Duodenal mucosa (tissue), 2 donors: ENCODE results near the gene OSBPL3.

ENCODE experiments used
- H3K27ac ChIP-seq: one replicate; pipeline ENCODE4 v1.7.0; 2013; ENCODE audit warnings: low read depth, low read length
- H3K27me3 ChIP-seq, 2 donors: one replicate each; pipeline ENCODE4 v1.7.0; 2013; ENCODE audit warnings: low read length in 2 of 2, control low read depth in 1 of 2; ENCODE audit not compliant: insufficient read depth in 2 of 2, control insufficient read depth in 1 of 2
- H3K36me3 ChIP-seq, 2 donors: one replicate each; pipeline ENCODE4 v1.7.0; 2013; ENCODE audit warnings: low read length in 2 of 2, control low read depth in 1 of 2; ENCODE audit not compliant: insufficient read depth in 2 of 2, control insufficient read depth in 1 of 2
- H3K4me1 ChIP-seq, 2 donors: one replicate each; pipeline ENCODE4 v1.7.0; 2013; ENCODE audit warnings: low read length in 2 of 2, control low read depth in 1 of 2; ENCODE audit not compliant: insufficient read depth in 2 of 2, control insufficient read depth in 1 of 2
- H3K4me3 ChIP-seq, 2 donors: one replicate each; pipeline ENCODE4 v1.7.0; 2013; ENCODE audit warnings: low read length in 2 of 2, low read depth in 1 of 2
- H3K9ac ChIP-seq, 2 donors: one replicate each; pipeline ENCODE4 v1.7.0; 2013; ENCODE audit warnings: low read length in 2 of 2, low read depth in 1 of 2
- H3K9me3 ChIP-seq, 2 donors: one replicate each; pipeline ENCODE4 v1.7.0; 2013; ENCODE audit warnings: low read length in 2 of 2, control low read depth in 1 of 2; ENCODE audit not compliant: control insufficient read depth in 1 of 2

OSBPL3 gene

GRCh38 chr7:24862461-24862860, 117.5 kb downstream of the OSBPL3 start:
- H3K27ac ChIP-seq = no peak overlapping the region
- H3K36me3 ChIP-seq = peaks cover 0 to 42% of the 10 kb centered on the region in 2 donors
- H3K9me3 ChIP-seq = no peaks in the 10 kb centered on the region
- no peaks in the 10 kb centered on the region for H3K4me1 ChIP-seq
- no peaks in the 10 kb centered on the region for H3K27me3 ChIP-seq
- no peak overlapping the region for H3K9ac ChIP-seq
- H3K4me3 ChIP-seq = no peak overlapping the region

- Histone ChIP-seq H3K9ac (no peak overlapping the region), H3K27ac (no peak overlapping the region), H3K36me3 (peaks cover 0 to 42% of the 10 kb centered on the region in 2 donors), H3K4me1 (no peaks in the 10 kb centered on the region), H3K9me3 (no peaks in the 10 kb centered on the region), H3K4me3 (no peak overlapping the region), H3K27me3 (no peaks in the 10 kb centered on the region)
These were observed 118.6 kb downstream of the OSBPL3 start for GRCh38 chr7:24861336-24861735.

- H3K9me3 ChIP-seq = no peaks in the 10 kb centered on the region
- H3K36me3 ChIP-seq = peaks cover 0 to 39% of the 10 kb centered on the region in 2 donors
- no peak overlapping the region for H3K27ac ChIP-seq
- H3K9ac ChIP-seq = no peak overlapping the region
- H3K4me1 ChIP-seq = no peaks in the 10 kb centered on the region
- H3K27me3 ChIP-seq = no peaks in the 10 kb centered on the region
- H3K4me3 ChIP-seq = no peak overlapping the region
These were observed 119.4 kb downstream of the OSBPL3 start for GRCh38 chr7:24860611-24861010.

- Histone ChIP-seq H3K9ac (no peak overlapping the region), H3K27me3 (no peaks in the 10 kb centered on the region), H3K27ac (no peak overlapping the region), H3K36me3 (peaks cover 2 to 22% of the 10 kb centered on the region in 2 donors), H3K4me1 (no peaks in the 10 kb centered on the region), H3K4me3 (no peak overlapping the region), H3K9me3 (no peaks in the 10 kb centered on the region)
These were observed 121.6 kb downstream of the OSBPL3 start for GRCh38 chr7:24858108-24858977.

- Histone ChIP-seq H3K9ac (no peak overlapping the region), H3K27me3 (no peaks in the 10 kb centered on the region), H3K27ac (no peak overlapping the region), H3K4me1 (no peaks in the 10 kb centered on the region), H3K4me3 (no peak overlapping the region), H3K9me3 (no peaks in the 10 kb centered on the region), H3K36me3 (peaks cover 2 to 15% of the 10 kb centered on the region in 2 donors)
These were observed 122.4 kb downstream of the OSBPL3 start for GRCh38 chr7:24857623-24858022.

- no peaks in the 10 kb centered on the region for H3K27me3 ChIP-seq
- H3K4me3 ChIP-seq = no peak overlapping the region
- H3K9me3 ChIP-seq = no peaks in the 10 kb centered on the region
- peaks cover 7 to 22% of the 10 kb centered on the region in 2 donors for H3K36me3 ChIP-seq
- no peak overlapping the region for H3K9ac ChIP-seq
- no peak overlapping the region for H3K27ac ChIP-seq
- H3K4me1 ChIP-seq = no peaks in the 10 kb centered on the region
These were observed 125.1 kb downstream of the OSBPL3 start for GRCh38 chr7:24854866-24855265.

GRCh38 chr7:24851786-24852185, 128.2 kb downstream of the OSBPL3 start:
- peaks cover 18 to 40% of the 10 kb centered on the region in 2 donors for H3K36me3 ChIP-seq
- no peak overlapping the region for H3K9ac ChIP-seq
- no peaks in the 10 kb centered on the region for H3K27me3 ChIP-seq
- no peaks in the 10 kb centered on the region for H3K9me3 ChIP-seq
- H3K27ac ChIP-seq = no peak overlapping the region
- H3K4me3 ChIP-seq = no peak overlapping the region
- no peaks in the 10 kb centered on the region for H3K4me1 ChIP-seq

GRCh38 chr7:24848878-24849277, 131.1 kb downstream of the OSBPL3 start:
- no peak overlapping the region for H3K9ac ChIP-seq
- H3K27me3 ChIP-seq = no peaks in the 10 kb centered on the region
- H3K4me1 ChIP-seq = no peaks in the 10 kb centered on the region
- no peaks in the 10 kb centered on the region for H3K9me3 ChIP-seq
- peaks cover 15 to 35% of the 10 kb centered on the region in 2 donors for H3K36me3 ChIP-seq
- H3K27ac ChIP-seq = no peak overlapping the region
- no peak overlapping the region for H3K4me3 ChIP-seq

- H3K27me3 ChIP-seq = no peaks in the 10 kb centered on the region
- H3K9ac ChIP-seq = no peak overlapping the region
- H3K9me3 ChIP-seq = no peaks in the 10 kb centered on the region
- H3K4me1 ChIP-seq = no peaks in the 10 kb centered on the region
- H3K36me3 ChIP-seq = peaks cover 15 to 35% of the 10 kb centered on the region in 2 donors
- H3K4me3 ChIP-seq = no peak overlapping the region
- H3K27ac ChIP-seq = no peak overlapping the region
These were observed 132.2 kb downstream of the OSBPL3 start for GRCh38 chr7:24847754-24848153.

GRCh38 chr7:24843821-24844434, 136.1 kb downstream of the OSBPL3 start:
- H3K4me3 ChIP-seq = no peak overlapping the region
- no peaks in the 10 kb centered on the region for H3K27me3 ChIP-seq
- peaks cover 7 to 9% of the 10 kb centered on the region in 2 donors for H3K36me3 ChIP-seq
- no peaks in the 10 kb centered on the region for H3K4me1 ChIP-seq
- H3K9me3 ChIP-seq = no peaks in the 10 kb centered on the region
- H3K9ac ChIP-seq = no peak overlapping the region
- H3K27ac ChIP-seq = no peak overlapping the region
